ENCODE results near the gene SIPA1. TPM values are rescaled to one million over a fixed set of nuclear protein-coding genes. Genes with fewer than 3 reads are reported as not detected.
A peak's percentile ranks its signal among the peaks of the same experiment; 100 is the strongest.

Gene SIPA1
- total and polyA plus RNA-seq, 9 of the 15 experiments (the other 6 are each of a cell fraction or from before 2014, with no cell fraction given), result 0.25 to 85.8 (median 16.8) TPM

DNA sequence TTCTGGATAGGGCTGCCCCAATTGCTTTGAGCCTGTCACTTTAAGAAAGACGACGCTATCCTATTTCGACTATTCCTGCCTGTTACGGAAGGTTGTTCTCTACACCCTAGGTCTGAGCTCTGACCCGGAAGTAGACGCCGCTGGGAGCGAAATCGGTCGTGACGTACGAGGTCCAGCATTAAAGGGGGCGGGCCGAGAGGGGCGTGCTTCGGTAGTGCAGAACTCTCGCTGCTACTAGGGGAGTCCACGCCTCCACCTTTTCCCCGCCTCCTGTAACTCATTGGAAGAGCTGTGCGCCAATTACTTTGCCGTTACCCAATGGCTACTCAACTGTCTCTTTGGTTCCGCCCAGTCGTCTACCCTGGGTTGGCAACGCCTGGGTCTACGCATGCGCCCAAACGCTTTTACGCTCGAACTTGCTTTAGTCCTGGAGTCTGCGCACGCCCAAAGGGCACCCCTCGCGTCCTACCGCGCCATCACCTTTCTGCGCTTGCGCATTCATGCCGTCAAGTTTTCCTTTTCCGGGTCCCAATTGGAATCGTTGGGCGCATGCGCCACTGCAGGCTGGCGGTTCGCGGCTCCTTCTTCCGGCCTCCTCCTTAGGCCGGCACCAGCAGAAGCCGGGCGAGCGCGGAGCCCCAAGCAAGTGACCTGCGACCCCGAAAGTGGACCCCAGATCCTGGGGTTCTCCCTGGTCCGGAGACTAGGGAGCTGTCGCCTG is 22.5 kb upstream of the SIPA1 start, which contains the start of gene PCNX3 (continued):
- TF ChIP-seq, protein P1, sequence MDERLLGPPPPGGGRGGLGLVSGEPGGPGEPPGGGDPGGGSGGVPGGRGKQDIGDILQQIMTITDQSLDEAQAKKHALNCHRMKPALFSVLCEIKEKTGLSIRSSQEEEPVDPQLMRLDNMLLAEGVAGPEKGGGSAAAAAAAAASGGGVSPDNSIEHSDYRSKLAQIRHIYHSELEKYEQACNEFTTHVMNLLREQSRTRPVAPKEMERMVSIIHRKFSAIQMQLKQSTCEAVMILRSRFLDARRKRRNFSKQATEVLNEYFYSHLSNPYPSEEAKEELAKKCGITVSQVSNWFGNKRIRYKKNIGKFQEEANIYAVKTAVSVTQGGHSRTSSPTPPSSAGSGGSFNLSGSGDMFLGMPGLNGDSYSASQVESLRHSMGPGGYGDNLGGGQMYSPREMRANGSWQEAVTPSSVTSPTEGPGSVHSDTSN (CRISPR knock-in tag; IDR thresholded peaks at IDR 0.05; ENCODE audit: low read depth), result peak; percentile 95
- TF ChIP-seq, protein P1 (tag; conservative IDR thresholded peaks at IDR 0.05; ENCODE audit: low read depth), result peak; percentile 99
- TF ChIP-seq NFE2L1 (tag; IDR thresholded peaks at IDR 0.05; ENCODE audit: borderline replicate concordance, low read depth) (no peak), ZNF507 (tag; conservative IDR thresholded peaks at IDR 0.05) (no peak), KDM5B (IDR thresholded peaks at IDR 0.05; ENCODE audit: insufficient replicate concordance, low read depth, low read length) (no peak), TBP (optimal IDR thresholded peaks at IDR 0.05; ENCODE audit: low read depth, low read length) (peak; percentile 65), PCBP2 (IDR thresholded peaks at IDR 0.05; ENCODE audit: low read depth, low read length, poor library complexity, severe bottlenecking) (no peak), KAT2B (IDR thresholded peaks at IDR 0.05; ENCODE audit: low read depth, low read length) (no peak), ZNF146 (CRISPR knock-in tag; IDR thresholded peaks at IDR 0.05; ENCODE audit: unreplicated experiment) (no peak), BRCA1 (IDR thresholded peaks at IDR 0.05) (no peak), BRCA1 (CRISPR knock-in tag; IDR thresholded peaks at IDR 0.05) (no peak), ZKSCAN1 (IDR thresholded peaks at IDR 0.05; ENCODE audit: low read depth, low read length) (0 out of 2 replicates have a peak, but pooled peaks have one; percentile 13), NR2F6 (CRISPR knock-in tag; IDR thresholded peaks at IDR 0.05) (no peak), ZNF354B (CRISPR knock-in tag; IDR thresholded peaks at IDR 0.05) (no peak), CEBPB (tag; IDR thresholded peaks at IDR 0.05) (no peak)
- TF ChIP-seq, protein P2, sequence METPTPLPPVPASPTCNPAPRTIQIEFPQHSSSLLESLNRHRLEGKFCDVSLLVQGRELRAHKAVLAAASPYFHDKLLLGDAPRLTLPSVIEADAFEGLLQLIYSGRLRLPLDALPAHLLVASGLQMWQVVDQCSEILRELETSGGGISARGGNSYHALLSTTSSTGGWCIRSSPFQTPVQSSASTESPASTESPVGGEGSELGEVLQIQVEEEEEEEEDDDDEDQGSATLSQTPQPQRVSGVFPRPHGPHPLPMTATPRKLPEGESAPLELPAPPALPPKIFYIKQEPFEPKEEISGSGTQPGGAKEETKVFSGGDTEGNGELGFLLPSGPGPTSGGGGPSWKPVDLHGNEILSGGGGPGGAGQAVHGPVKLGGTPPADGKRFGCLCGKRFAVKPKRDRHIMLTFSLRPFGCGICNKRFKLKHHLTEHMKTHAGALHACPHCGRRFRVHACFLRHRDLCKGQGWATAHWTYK (CRISPR knock-in tag; IDR thresholded peaks at IDR 0.05), result peak; percentile 80; the same call in 1 of the 2 replicates
- TF ChIP-seq, protein P3, sequence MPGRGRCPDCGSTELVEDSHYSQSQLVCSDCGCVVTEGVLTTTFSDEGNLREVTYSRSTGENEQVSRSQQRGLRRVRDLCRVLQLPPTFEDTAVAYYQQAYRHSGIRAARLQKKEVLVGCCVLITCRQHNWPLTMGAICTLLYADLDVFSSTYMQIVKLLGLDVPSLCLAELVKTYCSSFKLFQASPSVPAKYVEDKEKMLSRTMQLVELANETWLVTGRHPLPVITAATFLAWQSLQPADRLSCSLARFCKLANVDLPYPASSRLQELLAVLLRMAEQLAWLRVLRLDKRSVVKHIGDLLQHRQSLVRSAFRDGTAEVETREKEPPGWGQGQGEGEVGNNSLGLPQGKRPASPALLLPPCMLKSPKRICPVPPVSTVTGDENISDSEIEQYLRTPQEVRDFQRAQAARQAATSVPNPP (IDR thresholded peaks at IDR 0.05; ENCODE audit: borderline replicate concordance, insufficient read depth, insufficient read length), result no peak
